GM18858 (cell line): ENCODE data around the gene AXL.
"Not testable (repeated sequence)": the region's sequence is repeated elsewhere in the genome, so short reads cannot be mapped to it uniquely, and the experiment has no call there.

Experiments used
- ATAC-seq: cut with Tn5 transposase; IDR thresholded peaks from one replicate; pipeline ENCODE4 v1.9.1; 2021; ENCODE audit not compliant: unreplicated experiment

Gene AXL

GRCh38 chr19:41273076-41273475 is 54.1 kb downstream of the AXL start:
- ATAC-seq = no peak

GRCh38 chr19:41274802-41275201 is 55.8 kb downstream of the AXL start:
- ATAC-seq = no peak

DNA sequence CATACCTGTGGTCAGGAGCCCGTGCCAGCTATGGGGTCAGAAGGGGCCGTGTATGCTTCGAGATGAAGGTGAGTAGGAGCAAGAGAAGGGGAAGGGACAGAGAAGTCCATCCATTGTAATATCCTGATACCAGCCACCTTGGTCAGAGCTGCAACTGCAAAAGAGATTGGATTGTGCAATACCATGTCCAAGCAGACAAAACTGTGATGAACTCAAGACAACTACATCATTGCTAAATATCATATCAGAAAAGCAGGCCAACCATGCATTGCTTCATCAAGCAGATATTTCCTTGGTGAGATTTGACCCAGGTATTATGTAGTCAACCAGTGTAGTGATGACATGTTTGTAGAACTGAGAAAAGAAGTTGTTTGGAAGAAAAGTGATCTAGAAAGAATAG is 57.2 kb downstream of the AXL start:
- no peak for ATAC-seq

GRCh38 chr19:41278478-41278877 is 59.5 kb downstream of the AXL start:
- ATAC-seq = no peak

- no peak for ATAC-seq
Measured at GRCh38 chr19:41288673-41289530, 69.9 kb downstream of the AXL start.

- not testable (repeated sequence) for ATAC-seq
Measured at GRCh38 chr19:41289814-41290213, 70.8 kb downstream of the AXL start.

GRCh38 chr19:41294393-41294792 is 75.4 kb downstream of the AXL start:
- ATAC-seq = no peak

GRCh38 chr19:41295499-41295898 is 76.5 kb downstream of the AXL start:
- ATAC-seq = no peak

- ATAC-seq = no peak
Measured at GRCh38 chr19:41296433-41296871, 77.4 kb downstream of the AXL start.

GRCh38 chr19:41297628-41298347 is 78.8 kb downstream of the AXL start:
- peak; percentile 65 for ATAC-seq

DNA sequence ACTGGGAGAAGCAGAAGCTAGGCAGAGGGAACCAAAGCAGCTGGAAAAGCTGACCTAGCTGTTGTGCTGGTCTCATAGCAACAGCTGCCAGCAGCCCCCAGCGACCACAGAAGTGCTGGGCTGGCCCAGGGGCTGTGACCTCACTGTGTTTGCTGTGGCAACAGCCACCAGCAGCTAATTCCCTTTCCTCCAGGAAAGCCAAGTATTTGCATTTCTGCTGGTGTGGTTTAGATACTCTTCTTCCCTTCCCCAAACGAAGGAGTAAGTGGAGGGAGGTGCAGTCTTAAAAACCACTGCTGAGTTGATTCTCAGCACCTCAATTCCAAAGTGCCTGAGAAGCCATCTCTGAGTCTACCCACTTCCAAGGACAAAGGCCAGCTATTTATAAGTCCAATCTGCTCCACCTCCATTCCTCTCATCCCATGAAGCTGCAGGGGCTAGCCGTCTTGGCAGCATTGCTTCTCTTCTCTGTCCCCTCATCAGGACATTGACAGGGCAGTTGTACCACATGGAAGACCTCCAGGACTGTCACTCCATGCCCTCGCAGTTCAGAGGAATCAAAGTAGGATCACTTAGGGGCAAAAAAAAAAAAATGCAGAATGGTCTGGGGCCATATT is 79.4 kb downstream of the AXL start:
- ATAC-seq = peak; percentile 9

DNA sequence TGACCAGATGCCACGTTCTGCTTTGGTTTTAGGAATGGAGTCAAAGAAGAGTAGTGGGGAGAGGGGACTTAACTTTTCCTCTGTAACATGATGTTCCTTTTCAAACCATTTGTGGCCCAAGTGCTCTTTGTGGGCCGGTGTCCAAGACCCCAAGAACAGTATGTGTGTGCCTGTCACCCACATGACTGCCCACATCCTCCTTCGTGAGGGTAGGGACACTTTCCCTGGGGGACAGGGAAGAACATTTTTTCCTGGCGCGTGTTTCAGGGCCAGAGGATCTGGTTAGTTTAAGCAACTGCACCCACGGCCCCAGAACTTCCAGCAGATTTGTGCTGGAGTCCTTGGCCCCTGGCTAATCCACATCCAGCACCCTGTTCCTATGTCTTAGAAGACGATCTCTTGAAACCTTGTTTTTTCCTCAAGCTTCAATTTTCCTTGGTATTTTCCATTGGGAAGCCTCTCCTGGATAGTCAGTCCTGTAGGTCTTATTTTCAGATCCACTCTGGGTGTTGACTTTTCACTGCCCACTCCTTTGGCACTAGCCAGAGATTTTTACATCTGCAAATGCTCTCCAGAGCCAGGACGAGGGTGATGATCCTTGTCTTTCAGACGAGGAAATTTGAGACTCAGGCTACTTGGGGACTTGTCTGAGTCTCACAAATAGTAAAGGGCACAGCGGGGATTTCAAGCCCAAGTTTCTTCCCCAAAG is 80.2 kb downstream of the AXL start:
- no peak for ATAC-seq

GRCh38 chr19:41299755-41300089 is 80.7 kb downstream of the AXL start:
- ATAC-seq = no peak

DNA sequence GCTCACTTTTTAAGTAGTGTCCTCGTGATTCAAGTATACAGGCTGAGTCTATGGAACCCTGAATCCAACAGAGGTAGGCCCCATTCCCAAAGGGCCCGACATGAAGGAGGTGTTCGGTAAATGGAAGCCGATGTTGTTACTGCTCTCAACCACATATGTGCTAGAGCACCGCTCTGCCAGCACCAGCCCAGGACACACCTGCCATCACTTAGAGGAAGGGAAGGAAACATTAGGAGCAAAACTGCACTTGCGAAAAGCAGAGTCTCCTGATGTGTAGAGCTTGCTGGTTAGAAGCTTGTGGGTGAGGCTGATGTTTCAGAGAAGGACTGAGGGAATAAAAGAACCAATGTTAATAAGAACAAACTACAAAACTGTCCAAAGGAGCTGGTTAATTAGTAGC is 81.5 kb downstream of the AXL start:
- no peak for ATAC-seq

DNA sequence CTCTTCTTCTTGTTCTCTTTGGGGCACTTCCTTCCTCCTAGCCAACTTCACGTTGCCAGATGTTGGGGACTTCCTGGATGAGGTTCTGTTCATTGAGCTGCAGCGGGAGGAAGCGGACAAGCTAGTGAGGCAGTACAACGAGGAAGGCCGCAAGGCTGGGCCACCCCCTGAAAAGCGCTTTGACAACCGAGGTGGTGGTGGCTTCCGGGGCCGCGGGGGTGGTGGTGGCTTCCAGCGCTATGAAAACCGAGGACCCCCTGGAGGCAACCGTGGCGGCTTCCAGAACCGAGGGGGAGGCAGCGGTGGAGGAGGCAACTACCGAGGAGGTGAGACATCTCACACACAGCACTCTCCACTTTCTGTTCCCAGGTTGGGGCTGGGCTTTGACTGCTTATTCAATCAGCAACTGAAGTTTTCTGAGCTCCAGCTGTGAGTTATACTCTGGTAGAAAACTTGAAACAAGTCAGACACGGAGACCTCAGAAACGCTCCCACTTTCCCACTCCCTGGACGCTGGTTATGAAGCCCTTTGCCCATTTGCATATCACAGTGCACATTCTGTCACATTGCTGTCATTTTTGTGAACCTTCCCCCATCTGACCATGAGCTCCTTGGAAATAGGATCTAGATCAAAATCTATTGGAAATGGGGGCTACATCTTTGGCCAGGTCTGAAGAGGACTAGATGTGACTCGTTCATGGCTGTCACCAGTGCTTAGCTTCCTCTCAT is 83.8 kb downstream of the AXL start:
- no peak for ATAC-seq

DNA sequence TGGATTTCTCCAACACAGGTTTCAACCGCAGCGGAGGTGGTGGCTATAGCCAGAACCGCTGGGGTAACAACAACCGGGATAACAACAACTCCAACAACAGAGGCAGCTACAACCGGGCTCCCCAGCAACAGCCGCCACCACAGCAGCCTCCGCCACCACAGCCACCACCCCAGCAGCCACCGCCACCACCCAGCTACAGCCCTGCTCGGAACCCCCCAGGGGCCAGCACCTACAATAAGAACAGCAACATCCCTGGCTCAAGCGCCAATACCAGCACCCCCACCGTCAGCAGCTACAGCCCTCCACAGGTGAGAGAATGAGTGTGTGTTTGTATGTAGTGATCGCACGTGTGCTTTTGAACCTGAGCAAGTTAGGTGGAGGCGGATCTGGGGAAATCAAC is 84.9 kb downstream of the AXL start:
- ATAC-seq = no peak

GRCh38 chr19:41304706-41305483 is 85.9 kb downstream of the AXL start:
- no peak for ATAC-seq

GRCh38 chr19:41305927-41306793 is 87.1 kb downstream of the AXL start:
- ATAC-seq = no peak
